GM12878 (cell line): Measurements from ENCODE around the gene GLT6D1. TPM values are rescaled to one million over a fixed set of nuclear protein-coding genes. Genes with fewer than 3 reads are reported as not detected.

Experiments
- ATAC-seq: fragments of 200-7000 bp; cut with Tn5 transposase; 3 replicates; pipeline ENCODE4 v1.9.1; 2020; ENCODE audit warnings: mild to moderate bottlenecking, moderate library complexity
- BruUV-seq: library from RNA; stranded (reverse); fragments of 400-500 nt; replicated peaks from 2 replicates; lab custom pipeline; 2021; lab: Mats Ljungman, UMichigan
- CTCF ChIA-PET: fragments of 300-600 bp; sonication (Branson Sonifier 250); formaldehyde crosslinking; extraction: SDS; loops from one replicate; lab custom pipeline; 2021; ENCODE audit warnings: inconsistent platforms; lab: Yijun Ruan, JAX
- POLR2A ChIA-PET: fragments of 350-600 bp; formaldehyde crosslinking; extraction: SDS; loops from one replicate; lab custom pipeline; 2021; ENCODE audit warnings: inconsistent platforms; lab: Charles Lee
- RAD21 ChIA-PET: fragments of 300-600 bp; sonication (Branson Sonifier 250); formaldehyde crosslinking; loops from one replicate; lab custom pipeline; 2023; ENCODE audit warnings: antibody characterized with exemption; ENCODE audit not compliant: unreplicated experiment; lab: Charles Lee
- SMC1A ChIA-PET: fragments of 300-600 bp; sonication (Branson Sonifier 250); formaldehyde crosslinking; loops from one replicate; lab custom pipeline; 2023; ENCODE audit not compliant: unreplicated experiment, uncharacterized antibody; lab: Charles Lee
- DNase-seq: peaks from one replicate; pipeline ENCODE4 v3.0.0-alpha.2; 2011; ENCODE audit warnings: low read depth, low spot score
- FAIRE-seq: peaks from 3 replicates; lab custom pipeline; 2011; peaks lifted over from hg19 to GRCh38; lab: Jason Lieb, UNC
- H2AFZ ChIP-seq: 2 replicates; pipeline ENCODE4 v1.6.0; 2011; ENCODE audit warnings: low read depth, low read length, control low read depth; ENCODE audit not compliant: control insufficient read depth
- H3K27ac ChIP-seq: 2 replicates; pipeline ENCODE4 v1.5.1; 2011; ENCODE audit warnings: control low read depth; ENCODE audit not compliant: control insufficient read depth, insufficient read depth
- H3K27me3 ChIP-seq, 2 experiments: replicated peaks in 1 of 2; 2 replicates each; pipeline versions ENCODE4 v1.6.0 to v1.6.1; 2011; ENCODE audit warnings: low read length in 1 of 2; ENCODE audit not compliant: control insufficient read depth in 2 of 2, insufficient read depth in 2 of 2
- H3K36me3 ChIP-seq, 2 experiments: 2 replicates each; pipeline ENCODE4 v1.5.1; 2011; ENCODE audit warnings: low read length in 1 of 2; ENCODE audit not compliant: control insufficient read depth in 2 of 2, insufficient read depth in 2 of 2
- H3K4me1 ChIP-seq: 2 replicates; pipeline ENCODE4 v1.6.1; 2011; ENCODE audit warnings: mild to moderate bottlenecking, low read length, moderate library complexity, mixed read lengths; ENCODE audit not compliant: control insufficient read depth, insufficient read depth
- H3K4me2 ChIP-seq: 2 replicates; pipeline ENCODE4 v1.6.0; 2011; ENCODE audit warnings: control low read depth; ENCODE audit not compliant: control insufficient read depth, insufficient read depth
- H3K4me3 ChIP-seq: fragments of 200-600 bp; sonication (generic); 2 replicates; pipeline ENCODE4 v1.5.1; 2016
- H3K79me2 ChIP-seq: 2 replicates; pipeline ENCODE4 v1.6.0; 2011; ENCODE audit warnings: low read length; ENCODE audit not compliant: control insufficient read depth, insufficient read depth
- H3K9ac ChIP-seq: 2 replicates; pipeline ENCODE4 v1.8.0; 2011; ENCODE audit warnings: low read length, control low read depth, mixed read lengths; ENCODE audit not compliant: control insufficient read depth, insufficient read depth
- H3K9me3 ChIP-seq: replicated peaks from 3 replicates; pipeline ENCODE4 v1.5.1; 2011; ENCODE audit warnings: mild to moderate bottlenecking, low read length; ENCODE audit not compliant: control insufficient read depth, insufficient read depth
- H4K20me1 ChIP-seq: 2 replicates; pipeline ENCODE4 v1.6.0; 2011; ENCODE audit not compliant: control insufficient read depth, insufficient read depth
- CREM ChIP-seq: IDR thresholded peaks from 2 replicates; pipeline ENCODE4 v1.6.1; 2014; ENCODE audit warnings: antibody characterized with exemption, low read depth
- CUX1 ChIP-seq: IDR thresholded peaks from 2 replicates; pipeline ENCODE4 v1.6.1; 2012; ENCODE audit warnings: improper control_type of control experiment, low read depth, low read length; ENCODE audit not compliant: insufficient replicate concordance
- EZH2 ChIP-seq: IDR thresholded peaks from 2 replicates; pipeline ENCODE4 v1.6.1; 2012; ENCODE audit warnings: low read depth, mild to moderate bottlenecking, control low read depth, inconsistent platforms, low read length, borderline replicate concordance; ENCODE audit not compliant: control insufficient read depth
- NBN ChIP-seq: fragments of 450-650 bp; IDR thresholded peaks from 2 replicates; pipeline ENCODE4 v1.6.1; 2016
- NFYA ChIP-seq: IDR thresholded peaks from 2 replicates; pipeline ENCODE4 v1.6.1; 2011; ENCODE audit warnings: low read depth, mild to moderate bottlenecking, low read length, improper control_type of control experiment, borderline replicate concordance
- TAF1 ChIP-seq: IDR thresholded peaks from 2 replicates; pipeline ENCODE4 v1.6.1; 2011; ENCODE audit warnings: mild to moderate bottlenecking, low read depth, low read length, borderline replicate concordance
- TBL1XR1 ChIP-seq: IDR thresholded peaks from 2 replicates; pipeline ENCODE4 v1.6.1; 2012; ENCODE audit warnings: low read depth, low read length, improper control_type of control experiment
- WGBS: methylation state at CpG from one replicate; pipeline ENCODE4 v1.1.6; 2016; ENCODE audit warnings: low lambda C conversion rate; ENCODE audit not compliant: insufficient replicate concordance, insufficient coverage; ENCODE audit errors: missing lambda C conversion rate; 5-methylcytosine and 5-hydroxymethylcytosine counted together
- in situ Hi-C: fragments of 300-500 bp; cut with MboI; formaldehyde crosslinking; loops from 9 replicates; pipeline ENCODE4 v1.14.3; 2018; ENCODE audit warnings: mixed read lengths
- intact Hi-C: fragments of 100-400 bp; cut with micrococcal nuclease; formaldehyde crosslinking; loops from one replicate; pipeline ENCODE4 v1.14.2; 2022; ENCODE audit not compliant: unreplicated experiment
- polyA plus RNA-seq, 11 experiments: library from polyadenylated mRNA; depleted of rRNA in 4 of 11; unstranded in 6 of 11; stranded (reverse) in 5 of 11; fragments of >200 nt; fragmentation: Nextera tagmentation in 4 of 11; fragmentation: Illumina TruSeq in 1 of 11; extraction: Ambion mirVana in 4 of 11; extraction: Trizol in 1 of 11; gene quantifications; 1 replicate in 1 of 11; 2 replicates in 10 of 11; pipeline versions ENCODE4 v1.2.1 to v1.2.3, GENCODE V29; 2011 to 2016; ENCODE audit warnings: inconsistent platforms in 2 of 11, missing spikeins in 2 of 11, low read depth in 1 of 11
- total RNA-seq, 4 experiments: library from RNA; depleted of rRNA in 3 of 4; stranded (reverse); fragments of >200 nt in 3 of 4; fragmentation: Illumina TruSeq in 1 of 4; extraction: Trizol in 1 of 4; gene quantifications; 2 replicates each; pipeline versions ENCODE4 v1.2.1 to v1.2.3, GENCODE V29; 2013 to 2021
- TF ChIP-seq, protein P1 (sequence below): IDR thresholded peaks from 2 replicates; pipeline ENCODE4 v1.6.1; 2011; ENCODE audit warnings: borderline replicate concordance, low read depth, mild to moderate bottlenecking, moderate library complexity, mixed read lengths, low read length; ENCODE audit not compliant: insufficient read depth; ENCODE audit errors: extremely low read length
- TF ChIP-seq, protein P2 (sequence below): fragments of 450-650 bp; IDR thresholded peaks from 2 replicates; pipeline ENCODE4 v1.6.1; 2017; ENCODE audit warnings: antibody characterized with exemption, mild to moderate bottlenecking, moderate library complexity
- TF ChIP-seq, protein P3 (sequence below): IDR thresholded peaks from 2 replicates; pipeline ENCODE4 v1.6.1; 2012; ENCODE audit warnings: low read depth, low read length, improper control_type of control experiment

GLT6D1 gene
- total and polyA plus RNA-seq, 10 of the 15 experiments (the other 5 are each of a cell fraction or from before 2014, with no cell fraction given) = not detected

- TF ChIP-seq CUX1 = no peak
Measured at GRCh38 chr9:135618866-135619598, 20.3 kb downstream of the GLT6D1 start (continued).

DNA sequence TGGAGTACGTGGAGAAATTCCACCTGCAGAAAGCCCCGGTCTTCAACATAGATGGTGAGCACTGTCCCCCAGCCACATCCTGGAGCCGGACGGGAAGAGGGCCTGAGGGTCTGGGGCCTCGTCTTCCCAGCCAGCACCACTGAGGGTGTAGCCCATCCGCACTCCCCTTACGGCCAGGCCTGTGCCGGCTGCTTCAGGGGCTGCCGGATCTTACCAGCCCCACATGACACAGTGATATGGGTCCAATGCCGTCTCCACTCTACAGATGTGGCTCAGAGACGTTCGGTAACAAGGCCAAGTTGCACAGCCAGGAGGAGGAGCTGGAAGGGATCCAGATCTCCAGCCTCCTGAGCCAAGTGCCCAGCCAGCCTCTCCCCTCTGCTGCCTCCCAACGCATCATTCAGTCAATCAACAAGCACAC, 21.3 kb downstream of the GLT6D1 start:
- no peaks in the 10 kb centered on the region for H3K9me3 ChIP-seq
- H3K79me2 ChIP-seq = no peaks in the 10 kb centered on the region
- ChIA-PET RAD21 (no interaction called here), POLR2A (no interaction called here), CTCF (no interaction called here), SMC1A (no interaction called here)
- H3K27me3 ChIP-seq = peaks cover 0 to 1% of the 10 kb centered on the region in 2 experiments; a peak in 1 of 4 replicates
- H3K4me3 ChIP-seq = no peak overlapping the region
- in situ Hi-C loops (no loop called here), intact Hi-C loops (no loop called here)
- no peak overlapping the region for H2AFZ ChIP-seq
- H3K4me2 ChIP-seq = no peak overlapping the region
- FAIRE-seq (no peak), ATAC-seq (no peak), DNase-seq (no peak)
- H3K9ac ChIP-seq = no peak overlapping the region
- no peaks in the 10 kb centered on the region for H3K36me3 ChIP-seq
- BruUV-seq = no TSS peak
- H3K27ac ChIP-seq = no peak overlapping the region
- no peaks in the 10 kb centered on the region for H3K4me1 ChIP-seq
- WGBS = 42% methylated on average over 13 of the region's 13 CpGs
- H4K20me1 ChIP-seq = no peaks in the 10 kb centered on the region
- TF ChIP-seq, protein P1, sequence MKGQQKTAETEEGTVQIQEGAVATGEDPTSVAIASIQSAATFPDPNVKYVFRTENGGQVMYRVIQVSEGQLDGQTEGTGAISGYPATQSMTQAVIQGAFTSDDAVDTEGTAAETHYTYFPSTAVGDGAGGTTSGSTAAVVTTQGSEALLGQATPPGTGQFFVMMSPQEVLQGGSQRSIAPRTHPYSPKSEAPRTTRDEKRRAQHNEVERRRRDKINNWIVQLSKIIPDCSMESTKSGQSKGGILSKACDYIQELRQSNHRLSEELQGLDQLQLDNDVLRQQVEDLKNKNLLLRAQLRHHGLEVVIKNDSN = no peak
- TF ChIP-seq EZH2 (no peak), CREM (no peak), NBN (no peak), TAF1 (no peak), TBL1XR1 (no peak), NFYA (no peak)
- TF ChIP-seq, protein P2, sequence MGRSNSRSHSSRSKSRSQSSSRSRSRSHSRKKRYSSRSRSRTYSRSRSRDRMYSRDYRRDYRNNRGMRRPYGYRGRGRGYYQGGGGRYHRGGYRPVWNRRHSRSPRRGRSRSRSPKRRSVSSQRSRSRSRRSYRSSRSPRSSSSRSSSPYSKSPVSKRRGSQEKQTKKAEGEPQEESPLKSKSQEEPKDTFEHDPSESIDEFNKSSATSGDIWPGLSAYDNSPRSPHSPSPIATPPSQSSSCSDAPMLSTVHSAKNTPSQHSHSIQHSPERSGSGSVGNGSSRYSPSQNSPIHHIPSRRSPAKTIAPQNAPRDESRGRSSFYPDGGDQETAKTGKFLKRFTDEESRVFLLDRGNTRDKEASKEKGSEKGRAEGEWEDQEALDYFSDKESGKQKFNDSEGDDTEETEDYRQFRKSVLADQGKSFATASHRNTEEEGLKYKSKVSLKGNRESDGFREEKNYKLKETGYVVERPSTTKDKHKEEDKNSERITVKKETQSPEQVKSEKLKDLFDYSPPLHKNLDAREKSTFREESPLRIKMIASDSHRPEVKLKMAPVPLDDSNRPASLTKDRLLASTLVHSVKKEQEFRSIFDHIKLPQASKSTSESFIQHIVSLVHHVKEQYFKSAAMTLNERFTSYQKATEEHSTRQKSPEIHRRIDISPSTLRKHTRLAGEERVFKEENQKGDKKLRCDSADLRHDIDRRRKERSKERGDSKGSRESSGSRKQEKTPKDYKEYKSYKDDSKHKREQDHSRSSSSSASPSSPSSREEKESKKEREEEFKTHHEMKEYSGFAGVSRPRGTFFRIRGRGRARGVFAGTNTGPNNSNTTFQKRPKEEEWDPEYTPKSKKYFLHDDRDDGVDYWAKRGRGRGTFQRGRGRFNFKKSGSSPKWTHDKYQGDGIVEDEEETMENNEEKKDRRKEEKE = no peak
- TF ChIP-seq, protein P3, sequence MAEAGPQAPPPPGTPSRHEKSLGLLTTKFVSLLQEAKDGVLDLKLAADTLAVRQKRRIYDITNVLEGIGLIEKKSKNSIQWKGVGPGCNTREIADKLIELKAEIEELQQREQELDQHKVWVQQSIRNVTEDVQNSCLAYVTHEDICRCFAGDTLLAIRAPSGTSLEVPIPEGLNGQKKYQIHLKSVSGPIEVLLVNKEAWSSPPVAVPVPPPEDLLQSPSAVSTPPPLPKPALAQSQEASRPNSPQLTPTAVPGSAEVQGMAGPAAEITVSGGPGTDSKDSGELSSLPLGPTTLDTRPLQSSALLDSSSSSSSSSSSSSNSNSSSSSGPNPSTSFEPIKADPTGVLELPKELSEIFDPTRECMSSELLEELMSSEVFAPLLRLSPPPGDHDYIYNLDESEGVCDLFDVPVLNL = no peak
